ENCODE results near the gene SLC43A1.

SLC43A1 gene

DNA sequence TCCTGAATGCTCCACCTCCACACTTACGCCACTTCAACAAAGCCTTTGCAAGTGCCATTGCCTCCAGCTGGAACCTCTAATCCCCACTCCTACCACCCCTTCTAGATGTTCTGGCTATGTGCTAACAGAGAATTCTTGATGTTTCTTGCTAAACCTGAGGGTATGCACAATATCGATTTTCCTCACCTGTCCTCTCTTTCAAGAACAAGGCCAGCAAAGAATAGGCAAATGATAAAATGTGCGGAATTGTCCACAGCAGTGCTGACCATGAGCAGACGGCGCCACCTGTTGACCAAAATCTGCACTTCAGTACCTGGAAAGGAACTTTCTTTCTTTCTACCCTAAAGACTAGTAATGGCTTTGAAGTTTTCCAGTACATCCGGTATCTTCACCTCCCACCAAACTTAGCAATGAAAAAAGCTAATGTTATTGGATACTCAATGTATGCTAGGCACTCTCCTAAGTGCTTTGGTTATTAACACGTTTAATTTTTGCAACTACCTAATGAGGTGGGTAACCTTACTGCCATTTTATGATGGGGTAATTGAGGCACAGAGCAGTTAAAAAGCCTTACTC, 11.6 kb upstream of the SLC43A1 start:
- FAIRE-seq: no peak

- FAIRE-seq: no peak
Measured at GRCh38 chr11:57523419-57523818, 7.9 kb upstream of the SLC43A1 start.

- FAIRE-seq: no peak
Measured at GRCh38 chr11:57521116-57521515, 5.6 kb upstream of the SLC43A1 start.

GRCh38 chr11:57516061-57516443, 550 bp upstream of the SLC43A1 start:
- FAIRE-seq: no peak

DNA sequence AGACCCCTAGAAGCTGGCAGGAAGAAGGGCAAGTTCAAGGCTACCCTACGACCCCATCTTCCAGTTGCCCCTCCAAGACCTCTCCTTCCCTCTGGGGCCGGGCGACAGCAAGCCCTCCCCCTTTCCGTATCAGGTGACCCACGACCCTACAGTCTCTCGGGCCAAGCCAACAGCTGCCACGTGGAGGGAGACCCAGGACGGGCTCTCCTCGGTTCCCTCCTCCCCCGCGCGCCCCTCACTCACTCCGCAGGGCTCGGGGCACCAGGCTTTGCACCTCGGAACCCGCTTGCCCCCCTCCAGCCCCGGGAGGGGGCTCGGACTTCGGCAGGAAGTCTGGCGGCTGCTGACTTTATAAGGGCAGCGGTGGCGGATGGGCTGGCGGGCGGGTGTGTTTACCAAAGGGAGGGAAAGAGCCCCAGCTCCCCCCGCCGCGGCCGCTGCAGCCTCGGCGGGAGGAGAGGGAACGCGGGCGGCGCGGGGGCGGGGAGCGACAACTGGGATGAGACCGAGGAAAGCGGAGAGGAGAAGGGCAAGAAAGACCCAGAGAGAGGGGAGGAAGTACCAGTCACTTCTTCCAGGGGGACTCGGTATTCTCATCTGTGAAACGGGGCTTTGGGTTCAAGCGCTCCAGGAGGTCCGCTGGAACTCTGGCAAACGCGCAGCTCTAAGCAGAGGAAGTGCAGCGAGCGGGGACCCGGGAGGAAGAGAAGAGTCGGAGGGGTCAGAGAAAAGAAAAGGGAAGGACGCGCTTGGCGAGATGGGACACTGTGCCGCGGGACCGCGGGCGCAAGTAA, 767 bp downstream of the SLC43A1 start:
- no peak for FAIRE-seq

DNA sequence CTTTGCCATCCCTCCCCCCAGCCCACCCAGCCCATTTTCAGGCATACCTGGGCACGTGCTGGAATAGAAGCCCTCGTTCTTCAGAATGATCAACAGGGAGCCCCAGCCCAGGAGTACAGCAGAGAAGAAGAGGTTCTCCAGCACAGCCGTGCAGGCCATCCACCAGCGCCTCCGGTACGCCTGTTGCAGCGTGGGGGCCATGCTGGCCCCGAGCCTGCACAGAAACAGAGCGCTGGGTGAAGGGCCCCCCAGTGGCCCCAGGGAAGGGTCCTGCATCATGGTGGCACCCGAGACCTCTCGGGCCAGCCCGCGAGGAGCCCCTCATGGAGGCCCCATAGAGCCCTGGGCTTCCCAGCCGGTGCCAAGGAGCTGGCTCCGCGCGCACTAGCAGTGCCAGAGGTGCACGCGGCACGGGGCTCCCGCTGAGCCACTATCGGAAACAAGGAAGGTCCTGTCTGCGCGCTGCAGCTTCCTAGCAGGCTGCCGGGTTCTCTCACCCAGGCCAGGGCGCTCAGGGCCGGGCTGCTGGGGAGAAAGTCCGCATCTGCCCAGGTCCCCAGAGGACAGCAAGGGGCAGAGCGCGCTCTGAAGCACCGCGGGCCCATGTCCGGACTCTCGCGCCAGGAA, 1.5 kb downstream of the SLC43A1 start:
- no peak for FAIRE-seq

GRCh38 chr11:57513452-57513795, 2.1 kb downstream of the SLC43A1 start:
- no peak for FAIRE-seq

- no peak for FAIRE-seq
Measured at GRCh38 chr11:57512646-57513451, 2.7 kb downstream of the SLC43A1 start.

DNA sequence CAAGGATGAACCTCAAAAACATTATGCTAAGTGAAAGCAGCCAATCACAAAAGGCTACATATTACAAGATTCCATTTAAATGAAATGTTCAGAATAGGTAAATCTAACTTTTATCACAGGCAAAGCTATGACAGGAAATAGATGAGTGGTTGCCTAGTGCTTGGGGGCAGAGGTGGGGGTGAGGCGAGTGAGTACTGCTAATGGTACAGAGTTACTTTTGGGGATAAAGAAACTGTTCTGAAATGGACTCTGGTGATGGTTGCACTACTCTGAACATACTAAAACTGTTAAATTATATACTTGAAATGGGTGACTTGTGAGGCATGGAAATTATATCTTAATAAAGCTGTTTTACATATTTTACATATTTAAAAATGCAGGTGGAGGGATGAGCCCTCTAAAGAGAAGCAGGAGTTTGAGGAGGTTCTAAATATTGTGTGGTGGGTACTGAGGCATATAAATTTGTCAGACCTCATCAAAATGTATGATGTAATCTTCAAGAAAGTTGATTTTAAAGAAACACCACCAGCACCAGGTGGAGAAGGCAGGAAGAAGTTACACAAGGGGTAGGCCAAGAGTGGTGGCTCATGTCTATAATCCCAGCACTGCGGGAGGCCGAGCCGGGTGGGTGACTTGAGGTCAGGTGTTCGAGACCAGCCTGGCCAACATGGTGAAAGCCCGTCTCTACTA, 3.6 kb downstream of the SLC43A1 start:
- FAIRE-seq: no peak

GRCh38 chr11:57508341-57509170, 6.9 kb downstream of the SLC43A1 start:
- FAIRE-seq: no peak

DNA sequence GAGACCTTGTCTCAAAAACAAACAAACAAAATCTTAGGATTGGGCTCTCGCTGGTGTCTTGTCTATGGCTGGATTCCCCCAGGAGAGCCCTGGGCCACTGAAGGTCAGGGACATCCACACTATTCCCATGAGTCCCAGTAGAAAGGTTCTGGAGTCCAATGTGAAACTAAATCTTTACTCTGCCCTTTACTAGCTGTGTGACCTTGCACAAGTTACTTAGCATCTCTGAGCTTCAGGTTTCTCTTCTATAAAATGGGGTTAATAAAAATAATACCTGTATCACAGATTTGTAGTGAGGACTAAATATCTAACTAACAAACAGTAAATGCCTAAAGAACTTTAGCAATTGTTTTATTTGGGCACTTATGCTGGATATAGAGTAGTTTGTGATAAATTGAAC, 9.0 kb downstream of the SLC43A1 start:
- no peak for FAIRE-seq

DNA sequence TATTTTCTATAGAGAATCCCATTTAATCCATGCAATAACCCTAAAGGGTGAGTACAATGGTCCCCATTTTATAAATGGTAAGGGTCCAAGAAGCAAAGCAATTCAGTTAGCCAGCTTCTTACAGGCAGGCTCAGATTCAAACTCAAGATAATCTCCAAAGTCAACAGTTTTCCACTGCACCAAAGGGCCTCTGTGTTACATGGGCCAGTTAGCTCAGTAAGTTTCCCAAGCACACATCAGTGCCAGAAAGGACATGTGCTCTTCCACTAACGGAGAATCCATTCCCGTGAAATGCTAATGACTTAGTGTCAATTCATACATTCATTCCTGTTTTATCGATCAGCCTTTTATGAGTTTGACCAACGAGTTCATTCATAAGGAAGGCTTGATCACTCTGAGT, 11.0 kb downstream of the SLC43A1 start:
- FAIRE-seq: no peak

DNA sequence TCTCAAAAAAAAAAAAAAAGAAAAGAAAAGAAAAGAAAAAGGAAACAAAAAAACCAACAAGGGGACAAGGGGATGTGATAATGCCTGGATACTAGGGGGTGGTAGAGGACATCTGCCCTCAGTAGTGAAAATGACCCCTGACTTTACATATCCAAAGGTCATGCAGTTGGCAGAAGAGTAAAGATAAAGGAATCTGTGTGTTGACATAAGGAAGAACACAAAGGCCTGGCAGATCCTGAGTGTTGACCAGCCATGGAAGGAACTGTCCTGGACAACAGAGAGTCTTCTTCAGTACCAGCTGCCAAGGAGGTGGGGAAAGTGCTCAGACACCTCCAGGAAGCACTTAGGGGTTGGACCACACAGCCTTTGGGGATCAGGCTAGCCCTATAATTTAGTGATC, 12.6 kb downstream of the SLC43A1 start:
- no peak for FAIRE-seq

DNA sequence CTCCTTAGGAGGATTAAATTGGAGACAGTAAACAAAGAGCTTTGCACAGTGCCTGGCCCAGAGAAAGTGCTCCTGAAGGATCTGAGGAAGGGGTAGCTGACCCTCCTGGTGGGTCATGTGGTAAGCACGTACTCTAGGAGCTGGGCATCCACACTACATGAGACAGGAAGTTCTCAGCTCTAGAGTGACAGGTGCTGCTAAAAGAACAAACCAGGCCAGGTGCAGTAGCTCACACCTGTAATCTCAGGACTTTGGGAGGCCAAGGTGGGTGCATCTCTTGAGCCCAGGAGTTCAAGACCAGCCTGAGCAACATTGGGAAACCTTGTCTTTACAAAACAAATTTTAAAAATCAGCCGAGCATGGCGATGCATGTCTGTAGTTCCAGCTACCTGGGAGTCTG, 13.1 kb downstream of the SLC43A1 start:
- no peak for FAIRE-seq

DNA sequence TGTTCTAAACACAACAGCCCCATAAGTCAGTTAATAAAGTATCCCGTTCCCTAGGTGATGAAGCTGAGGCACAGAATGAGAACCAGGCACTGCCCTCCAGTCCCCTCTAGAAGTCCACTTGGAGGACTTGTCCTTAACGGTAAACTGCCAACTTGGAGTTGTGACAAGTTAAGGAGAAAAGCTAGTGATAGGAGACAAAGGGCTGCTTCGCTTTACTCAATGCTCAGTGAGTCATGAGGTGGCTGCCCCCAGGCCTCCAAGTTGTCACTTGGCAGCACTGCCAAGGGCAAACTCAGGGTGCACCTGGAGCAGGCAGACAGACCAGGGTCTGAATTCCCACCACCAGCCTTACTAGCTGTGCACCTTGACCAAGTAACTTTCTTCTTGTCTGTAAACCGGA, 13.5 kb downstream of the SLC43A1 start:
- FAIRE-seq: no peak

DNA sequence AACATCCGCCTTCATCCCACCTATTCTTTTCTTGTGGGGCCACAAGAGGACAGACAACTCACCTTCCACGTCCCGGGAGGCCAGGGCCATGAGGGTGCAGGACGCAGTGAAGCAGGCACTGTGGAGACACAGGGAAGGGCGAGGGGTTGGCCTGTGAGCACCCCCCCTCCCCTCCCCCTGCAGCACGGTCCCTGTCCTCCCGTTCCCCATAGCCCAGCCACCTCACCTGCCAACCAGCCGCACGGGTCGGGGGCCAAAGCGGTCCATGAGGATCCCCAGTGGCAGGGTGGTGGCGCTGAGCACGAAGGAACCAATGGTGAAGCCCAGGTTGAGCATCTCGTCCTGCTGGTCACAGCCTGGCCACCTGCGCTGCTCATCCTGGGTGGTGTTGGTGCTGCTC, 14.6 kb downstream of the SLC43A1 start:
- no peak for FAIRE-seq

- FAIRE-seq: no peak
Measured at GRCh38 chr11:57500515-57500914, 15.0 kb downstream of the SLC43A1 start.

DNA sequence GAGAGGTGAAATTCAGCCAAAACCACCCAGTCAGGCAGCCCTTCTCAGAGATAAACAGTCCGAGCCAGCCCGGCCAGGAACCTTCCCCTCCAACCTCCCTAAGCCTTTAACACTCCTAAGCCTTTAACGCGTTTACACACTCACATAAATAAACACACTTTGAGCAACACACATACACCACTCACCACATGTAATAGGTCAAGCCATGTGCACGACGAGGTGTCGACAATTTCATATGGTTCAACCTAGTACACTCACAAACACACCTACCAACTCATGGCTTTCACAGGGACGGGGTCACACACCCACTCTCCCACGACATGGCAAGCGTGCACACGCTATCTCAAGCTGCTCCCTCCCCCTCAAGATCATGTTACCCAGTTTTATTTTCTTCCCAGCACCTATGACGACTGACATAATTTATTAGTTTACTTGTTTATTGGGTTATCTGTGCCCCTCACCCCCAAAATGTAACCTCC, 15.5 kb downstream of the SLC43A1 start:
- no peak for FAIRE-seq

- FAIRE-seq: no peak
Measured at GRCh38 chr11:57499413-57499982, 16.0 kb downstream of the SLC43A1 start.

- no peak for FAIRE-seq
Measured at GRCh38 chr11:57498540-57498939, 17.0 kb downstream of the SLC43A1 start.
